GM23248 (cell line): Measurements from ENCODE around the gene ZGPAT. TPM values are rescaled to one million over a fixed set of nuclear protein-coding genes. Genes with fewer than 3 reads are reported as not detected.

Experiments
- DNase-seq: peaks from one replicate; pipeline ENCODE4 v3.0.0-alpha.2; 2015
- H2AFZ ChIP-seq: fragments of 200-600 bp; sonication (generic); 2 replicates; pipeline ENCODE4 v1.6.1; 2016; ENCODE audit warnings: antibody characterized with exemption
- H3F3A ChIP-seq: fragments of 200-600 bp; sonication (generic); 2 replicates; pipeline ENCODE4 v1.6.1; 2016; ENCODE audit warnings: mild to moderate bottlenecking, antibody characterized with exemption, mixed run types; ENCODE audit not compliant: insufficient read depth
- H3K27ac ChIP-seq: fragments of 200-600 bp; sonication (generic); 2 replicates; pipeline ENCODE4 v1.5.1; 2016; ENCODE audit warnings: mild to moderate bottlenecking
- H3K27me3 ChIP-seq: fragments of 200-600 bp; sonication (generic); replicated peaks from 2 replicates; pipeline ENCODE4 v1.6.1; 2016; ENCODE audit warnings: mild to moderate bottlenecking; ENCODE audit not compliant: insufficient read depth
- H3K36me3 ChIP-seq: fragments of 200-600 bp; sonication (generic); 2 replicates; pipeline ENCODE4 v1.6.1; 2016; ENCODE audit warnings: low read depth, mild to moderate bottlenecking
- H3K4me1 ChIP-seq: fragments of 200-600 bp; sonication (generic); 2 replicates; pipeline ENCODE4 v1.6.1; 2016; ENCODE audit warnings: mild to moderate bottlenecking; ENCODE audit not compliant: insufficient read depth
- H3K4me2 ChIP-seq: fragments of 200-600 bp; sonication (generic); one replicate; pipeline ENCODE4 v1.6.1; 2016; ENCODE audit warnings: mild to moderate bottlenecking; ENCODE audit not compliant: unreplicated experiment
- H3K4me3 ChIP-seq: fragments of 200-600 bp; sonication (generic); 2 replicates; pipeline ENCODE4 v1.5.1; 2016; ENCODE audit warnings: mild to moderate bottlenecking
- H3K79me2 ChIP-seq: fragments of 200-600 bp; sonication (generic); 2 replicates; pipeline ENCODE4 v1.6.1; 2016; ENCODE audit warnings: mild to moderate bottlenecking; ENCODE audit not compliant: insufficient read depth
- H3K9ac ChIP-seq: fragments of 200-600 bp; sonication (generic); 2 replicates; pipeline ENCODE4 v1.6.1; 2016; ENCODE audit warnings: mild to moderate bottlenecking
- H3K9me2 ChIP-seq: fragments of 200-600 bp; sonication (generic); 2 replicates; pipeline ENCODE4 v1.6.1; 2016; ENCODE audit warnings: mixed run types, mild to moderate bottlenecking, moderate library complexity; ENCODE audit not compliant: insufficient read depth
- H3K9me3 ChIP-seq: fragments of 200-600 bp; sonication (generic); one replicate; pipeline ENCODE4 v1.6.1; 2017; ENCODE audit warnings: low read depth
- H4K20me1 ChIP-seq: fragments of 200-600 bp; sonication (generic); 2 replicates; pipeline ENCODE4 v1.6.0; 2016; ENCODE audit not compliant: insufficient read depth
- EZH2 ChIP-seq: fragments of 200-600 bp; sonication (generic); IDR thresholded peaks from 2 replicates; pipeline ENCODE4 v1.6.1; 2018; ENCODE audit warnings: antibody characterized with exemption, mild to moderate bottlenecking; ENCODE audit not compliant: insufficient read depth, poor library complexity, severe bottlenecking
- EZH2phosphoT487 ChIP-seq: fragments of 200-600 bp; sonication (generic); IDR thresholded peaks from 2 replicates; pipeline ENCODE4 v1.6.1; 2018; ENCODE audit warnings: antibody characterized with exemption, moderate library complexity, mild to moderate bottlenecking, low read depth; ENCODE audit not compliant: insufficient read depth
- WGBS, 2 experiments: methylation state at CpG; one replicate each; pipeline ENCODE4 v1.1.6; 2015 to 2017; ENCODE audit warnings: low lambda C conversion rate in 2 of 2, low coverage in 1 of 2; ENCODE audit errors: missing lambda C conversion rate in 2 of 2; 5-methylcytosine and 5-hydroxymethylcytosine counted together
- in situ Hi-C: fragments of 300-500 bp; cut with MboI; formaldehyde crosslinking; loops from 2 replicates; pipeline ENCODE4 v1.15.0; 2020
- polyA plus RNA-seq: library from polyadenylated mRNA; unstranded; fragments of >200 nt; fragmentation: Nextera tagmentation; extraction: Ambion mirVana; gene quantifications from 2 replicates; pipeline ENCODE4 v1.2.1, GENCODE V29; 2016
- total RNA-seq: library from RNA; depleted of rRNA; stranded (reverse); fragments of >200 nt; shearing (Covaris generic); gene quantifications from 2 replicates; pipeline ENCODE4 v1.2.3, GENCODE V29; 2014

ZGPAT gene
- total and polyA plus RNA-seq, 2 experiments from 2014 or later, result 22.7 to 28.5 TPM

DNA sequence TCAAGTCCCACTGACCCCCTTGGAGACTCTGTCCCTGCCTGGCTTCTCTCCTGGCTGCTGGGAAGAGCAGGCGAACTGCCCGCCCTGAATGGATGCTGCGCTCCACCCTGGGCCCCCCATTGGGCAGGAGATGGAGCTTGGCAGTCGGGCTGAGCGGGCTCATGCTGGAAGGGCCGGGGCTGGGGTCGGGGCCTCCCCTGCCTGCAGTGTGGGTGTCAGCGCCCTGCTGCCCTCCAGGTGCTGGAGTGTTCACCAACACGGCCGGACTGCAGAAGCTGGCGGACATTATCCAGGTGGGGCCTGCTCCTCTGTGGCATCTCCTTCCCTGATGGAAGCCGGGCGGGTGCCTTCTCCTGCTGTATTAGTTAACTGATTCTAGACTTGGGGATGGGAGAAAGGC is 27.4 kb upstream of the ZGPAT start:
- Histone ChIP-seq H3K4me1 (peaks cover 14% of the 10 kb centered on the region), H4K20me1 (no peaks in the 10 kb centered on the region), H3K79me2 (no peaks in the 10 kb centered on the region), H2AFZ (no peak overlapping the region), H3K27me3 (no peaks in the 10 kb centered on the region), H3K27ac (no peak overlapping the region), H3K36me3 (no peaks in the 10 kb centered on the region), H3K9ac (no peak overlapping the region), H3K4me3 (no peak overlapping the region), H3K9me3 (no peaks in the 10 kb centered on the region), H3K9me2 (no peaks in the 10 kb centered on the region), H3F3A (peaks cover 27% of the 10 kb centered on the region), H3K4me2 (no peak overlapping the region)
- DNase-seq, result no peak
- in situ Hi-C loops, result no loop called here
- TF ChIP-seq EZH2 (no peak), EZH2phosphoT487 (no peak)
- WGBS, 2 experiments, result 88 to 90% methylated on average over 13 of the region's 13 CpGs

DNA sequence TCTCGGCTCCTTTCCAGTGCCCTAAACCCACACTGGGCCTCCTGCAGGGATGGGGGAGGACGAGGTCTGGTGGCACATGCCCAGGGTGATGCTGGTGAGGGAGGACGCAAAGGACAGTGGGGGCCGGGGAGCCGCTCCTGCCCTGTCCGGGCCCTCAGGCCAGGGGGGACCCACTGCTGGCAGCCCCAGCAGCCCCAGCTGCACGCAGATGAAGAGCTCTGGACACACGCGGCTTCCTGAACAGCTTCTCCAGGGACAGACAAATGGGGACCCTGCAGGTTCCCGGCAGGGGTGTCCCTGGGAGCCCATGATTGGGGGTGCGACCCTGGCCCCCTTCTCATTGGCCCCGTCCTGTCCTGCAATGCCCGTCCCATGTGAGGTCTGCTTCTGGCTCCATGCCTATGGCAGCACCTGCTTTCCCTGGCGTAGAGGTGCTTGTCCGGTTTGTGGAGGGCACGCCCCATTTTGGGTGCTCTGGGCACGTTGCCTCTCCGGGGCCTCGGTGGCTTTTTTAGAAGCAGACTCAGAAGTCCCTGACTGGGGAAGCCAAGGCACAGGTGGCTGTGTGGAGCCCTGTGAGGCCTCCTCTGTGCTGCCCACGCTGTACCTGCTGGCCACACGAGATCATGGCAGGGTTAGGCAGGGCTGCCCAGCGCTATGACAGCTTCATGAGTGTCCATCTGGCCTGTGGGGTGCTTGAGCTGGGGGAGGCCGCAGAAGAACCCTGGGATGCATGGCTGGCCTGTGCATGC is 26.8 kb upstream of the ZGPAT start:
- no peak for DNase-seq
- Histone ChIP-seq H3K9me2 (no peaks in the 10 kb centered on the region), H3K9ac (no peak overlapping the region), H3F3A (peaks cover 29% of the 10 kb centered on the region), H3K4me1 (peaks cover 17% of the 10 kb centered on the region), H3K27ac (peak overlapping the region; percentile 93; the same call in 1 of the 2 replicates), H3K36me3 (no peaks in the 10 kb centered on the region), H3K9me3 (no peaks in the 10 kb centered on the region), H2AFZ (no peak overlapping the region), H3K4me2 (no peak overlapping the region), H3K4me3 (no peak overlapping the region), H3K79me2 (no peaks in the 10 kb centered on the region), H4K20me1 (no peaks in the 10 kb centered on the region), H3K27me3 (no peaks in the 10 kb centered on the region)
- WGBS, 2 experiments, result 93 to 97% methylated on average over 23 of the region's 23 CpGs
- TF ChIP-seq EZH2phosphoT487, result no peak
- TF ChIP-seq EZH2, result no peak
- in situ Hi-C loops, result no loop called here

DNA sequence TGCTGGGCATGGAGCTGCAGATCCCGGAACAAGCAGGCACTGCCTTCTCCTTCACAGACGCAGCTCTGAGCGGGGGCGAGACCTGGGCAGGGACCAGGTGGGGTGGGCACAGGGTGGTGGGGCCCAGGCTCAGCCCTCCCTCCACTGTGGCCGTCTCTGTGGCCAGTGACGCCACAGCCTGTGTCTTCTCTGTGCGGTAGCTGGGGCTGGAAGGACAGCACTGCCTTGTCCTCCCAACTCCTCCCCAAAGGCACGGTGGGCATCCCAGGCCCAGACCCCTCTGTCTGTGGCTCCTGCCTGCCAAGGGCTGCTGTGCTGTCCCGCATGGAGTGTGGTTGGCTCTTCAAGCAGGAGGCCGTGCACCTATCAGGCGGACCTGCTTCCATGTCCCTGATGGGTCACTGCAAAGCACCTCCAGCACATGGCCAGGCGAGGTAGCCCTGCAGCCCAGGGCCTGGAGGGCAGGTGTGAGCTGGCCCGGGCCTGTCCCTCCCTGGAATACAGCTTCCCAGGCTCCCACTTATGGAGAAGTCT is 26.2 kb upstream of the ZGPAT start:
- Histone ChIP-seq H4K20me1 (no peaks in the 10 kb centered on the region), H3K9ac (peak overlapping the region; percentile 65), H3K4me2 (no peak overlapping the region), H3K27me3 (no peaks in the 10 kb centered on the region), H3K36me3 (no peaks in the 10 kb centered on the region), H3K4me3 (no peak overlapping the region), H3K9me3 (no peaks in the 10 kb centered on the region), H2AFZ (0 out of 2 replicates have a peak overlapping the region, but pooled peaks have one; percentile 18), H3K79me2 (no peaks in the 10 kb centered on the region), H3F3A (peaks cover 32% of the 10 kb centered on the region), H3K4me1 (peaks cover 24% of the 10 kb centered on the region), H3K9me2 (no peaks in the 10 kb centered on the region), H3K27ac (peak overlapping the region; percentile 93)
- no peak for TF ChIP-seq EZH2phosphoT487
- no peak for TF ChIP-seq EZH2
- in situ Hi-C loops, result no loop called here
- WGBS, 2 experiments, result 83 to 88% methylated on average over 12 to 13 of the region's 13 CpGs
- no peak for DNase-seq

DNA sequence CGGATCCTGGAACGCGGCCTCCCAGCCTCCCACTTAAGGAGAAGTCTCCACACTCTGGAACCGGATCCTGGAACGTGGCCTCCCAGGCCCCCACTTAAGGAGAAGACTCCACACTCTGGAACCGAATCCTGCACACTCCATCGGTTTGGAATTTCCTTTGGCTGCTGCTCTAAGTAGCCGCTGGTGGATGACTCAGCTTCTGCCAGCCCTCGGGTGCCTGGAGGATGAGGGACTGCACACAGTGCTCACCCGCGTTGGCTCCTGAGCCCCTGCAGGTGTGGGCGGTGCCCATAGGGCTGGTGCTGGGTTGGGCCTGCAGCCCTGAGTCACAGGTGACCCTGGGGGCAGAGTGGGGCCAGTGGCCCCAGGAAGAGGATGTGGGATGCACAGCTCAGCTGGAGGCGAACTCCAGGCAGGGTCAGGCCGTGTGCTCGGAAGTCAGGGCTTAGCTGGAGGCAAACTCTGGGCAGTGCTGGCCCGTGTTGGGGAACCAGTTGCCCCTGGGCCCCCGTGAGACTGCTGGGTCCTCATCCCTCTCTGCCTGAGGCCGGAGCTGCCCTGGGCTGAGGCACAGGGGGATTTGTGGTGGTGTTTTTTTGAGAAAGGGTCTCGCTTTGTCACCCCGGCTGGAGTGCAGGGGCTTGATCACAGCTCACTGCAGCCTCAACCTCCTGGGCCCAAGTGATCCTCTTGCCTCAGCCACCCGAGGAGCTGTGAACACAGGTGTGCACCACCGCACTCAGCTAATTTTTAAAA is 25.3 kb upstream of the ZGPAT start:
- in situ Hi-C loops, result no loop called here
- TF ChIP-seq EZH2 (no peak), EZH2phosphoT487 (no peak)
- Histone ChIP-seq H3K9ac (peak overlapping the region; percentile 65), H3K36me3 (no peaks in the 10 kb centered on the region), H3K27ac (peak overlapping the region; percentile 93), H4K20me1 (no peaks in the 10 kb centered on the region), H3K9me2 (no peaks in the 10 kb centered on the region), H2AFZ (0 out of 2 replicates have a peak overlapping the region, but pooled peaks have one; percentile 18), H3F3A (peaks cover 37% of the 10 kb centered on the region), H3K9me3 (no peaks in the 10 kb centered on the region), H3K79me2 (no peaks in the 10 kb centered on the region), H3K27me3 (no peaks in the 10 kb centered on the region), H3K4me1 (peaks cover 32% of the 10 kb centered on the region), H3K4me3 (no peak overlapping the region), H3K4me2 (peak overlapping the region; percentile 37)
- peak; percentile 98 for DNase-seq
- 16 to 21% methylated on average over 18 to 22 of the region's 22 CpGs for WGBS, 2 experiments
